Measurements from ENCODE around the gene RBM38. TPM values are rescaled to one million over a fixed set of nuclear protein-coding genes. Genes with fewer than 3 reads are reported as not detected.

The RBM38 gene
- polyA plus RNA-seq, 2 of the 4 experiments (the other 2 are of a cell fraction): 6.6 to 14.2 TPM

DNA sequence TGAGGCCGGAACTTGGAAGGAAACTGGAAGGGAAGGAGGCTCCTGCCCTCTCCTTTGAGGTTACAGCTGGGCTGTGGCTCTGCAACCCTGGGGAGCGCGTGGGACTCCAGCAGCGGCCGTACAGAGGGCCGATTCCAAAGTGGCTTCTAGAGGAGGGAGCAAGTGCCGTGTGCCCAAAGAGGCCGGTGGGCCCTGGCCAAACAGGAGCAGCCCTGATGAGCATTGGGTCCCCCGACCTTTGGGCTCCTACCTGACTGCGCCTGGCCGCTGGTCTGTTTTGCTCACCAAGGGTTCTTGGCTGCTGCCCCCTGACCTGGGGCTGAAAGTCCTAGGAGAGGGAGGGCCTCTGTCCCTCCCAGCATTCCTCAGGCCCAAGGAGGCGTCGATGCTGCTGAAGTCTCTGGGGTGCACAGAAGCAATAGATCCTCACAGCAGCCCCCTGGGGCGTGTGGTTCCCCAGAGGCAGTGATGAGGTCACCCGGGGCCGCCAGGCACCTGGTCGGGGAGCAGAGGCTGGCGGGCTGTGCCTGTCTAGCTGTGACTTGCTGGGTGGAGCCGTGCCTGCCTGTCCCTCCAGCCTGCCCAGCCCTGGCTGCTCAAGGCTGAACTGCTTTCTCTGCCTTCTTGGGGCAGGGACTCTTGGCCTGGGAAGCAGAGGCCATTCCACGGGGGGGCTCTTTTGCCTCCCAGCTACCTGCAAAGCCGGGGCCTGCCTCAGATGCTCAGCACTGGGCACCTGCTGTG lies 9.8 kb downstream of the RBM38 start (continued):
- TF ChIP-seq, protein P1, sequence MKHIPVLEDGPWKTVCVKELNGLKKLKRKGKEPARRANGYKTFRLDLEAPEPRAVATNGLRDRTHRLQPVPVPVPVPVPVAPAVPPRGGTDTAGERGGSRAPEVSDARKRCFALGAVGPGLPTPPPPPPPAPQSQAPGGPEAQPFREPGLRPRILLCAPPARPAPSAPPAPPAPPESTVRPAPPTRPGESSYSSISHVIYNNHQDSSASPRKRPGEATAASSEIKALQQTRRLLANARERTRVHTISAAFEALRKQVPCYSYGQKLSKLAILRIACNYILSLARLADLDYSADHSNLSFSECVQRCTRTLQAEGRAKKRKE (CRISPR knock-in tag; IDR thresholded peaks at IDR 0.05; ENCODE audit: low read depth): no peak
- TF ChIP-seq CBX2 (IDR thresholded peaks at IDR 0.05; ENCODE audit: borderline replicate concordance, low read depth) (no peak), MAZ (IDR thresholded peaks at IDR 0.05; ENCODE audit: borderline replicate concordance, low read depth, low read length) (no peak)

DNA sequence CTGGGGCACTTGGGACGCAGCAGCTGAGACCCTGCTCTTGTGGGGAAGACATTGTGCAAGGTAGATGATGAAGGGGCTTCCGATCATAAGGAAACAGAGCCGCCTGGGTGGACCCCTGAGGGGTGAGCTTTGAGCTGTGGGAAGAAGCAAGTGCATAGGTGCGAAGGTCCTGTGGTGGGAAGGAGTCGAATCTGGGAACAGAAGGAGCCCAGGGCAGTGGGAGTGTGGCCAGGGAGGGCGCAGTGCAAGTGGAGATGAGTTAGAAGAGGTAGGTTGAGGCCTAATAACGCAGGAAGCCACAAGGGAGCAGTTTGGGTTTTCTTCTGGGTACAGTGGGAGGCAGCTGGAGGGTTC lies 10.3 kb downstream of the RBM38 start:
- no peaks in the 10 kb centered on the region for H3K9me3 ChIP-seq
- ChIA-PET POLR2A (no interaction called here), CTCF (interaction anchor here (0.8 to 2.3 kb wide), 6 partner anchors 11 to 108 kb away, joined by 3 to 5 read pairs (median 4); no protein-coding TSS in a partner anchor)
- no peak overlapping the region for H3K27ac ChIP-seq
- no peaks in the 10 kb centered on the region for H3K4me1 ChIP-seq
- WGBS (ENCODE audit: missing lambda C conversion rate): 91% methylated on average over 7 of the region's 7 CpGs
- no peak for DNase-seq (ENCODE audit: low read depth in 1 of 2, low spot score in 1 of 2)
- H3K4me2 ChIP-seq: no peak overlapping the region
- H3K4me3 ChIP-seq: no peak overlapping the region
- ATAC-seq: no peak
- no peak for FAIRE-seq
- TF ChIP-seq JUN (IDR thresholded peaks at IDR 0.05) (no peak), EHF (CRISPR knock-in tag; IDR thresholded peaks at IDR 0.05) (no peak), HDAC2 (IDR thresholded peaks at IDR 0.05) (no peak), FOSB (CRISPR knock-in tag; IDR thresholded peaks at IDR 0.05) (no peak)
- TF ChIP-seq, protein P2, sequence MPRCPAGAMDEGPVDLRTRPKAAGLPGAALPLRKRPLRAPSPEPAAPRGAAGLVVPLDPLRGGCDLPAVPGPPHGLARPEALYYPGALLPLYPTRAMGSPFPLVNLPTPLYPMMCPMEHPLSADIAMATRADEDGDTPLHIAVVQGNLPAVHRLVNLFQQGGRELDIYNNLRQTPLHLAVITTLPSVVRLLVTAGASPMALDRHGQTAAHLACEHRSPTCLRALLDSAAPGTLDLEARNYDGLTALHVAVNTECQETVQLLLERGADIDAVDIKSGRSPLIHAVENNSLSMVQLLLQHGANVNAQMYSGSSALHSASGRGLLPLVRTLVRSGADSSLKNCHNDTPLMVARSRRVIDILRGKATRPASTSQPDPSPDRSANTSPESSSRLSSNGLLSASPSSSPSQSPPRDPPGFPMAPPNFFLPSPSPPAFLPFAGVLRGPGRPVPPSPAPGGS (IDR thresholded peaks at IDR 0.05): no peak
- TF ChIP-seq, protein P3, sequence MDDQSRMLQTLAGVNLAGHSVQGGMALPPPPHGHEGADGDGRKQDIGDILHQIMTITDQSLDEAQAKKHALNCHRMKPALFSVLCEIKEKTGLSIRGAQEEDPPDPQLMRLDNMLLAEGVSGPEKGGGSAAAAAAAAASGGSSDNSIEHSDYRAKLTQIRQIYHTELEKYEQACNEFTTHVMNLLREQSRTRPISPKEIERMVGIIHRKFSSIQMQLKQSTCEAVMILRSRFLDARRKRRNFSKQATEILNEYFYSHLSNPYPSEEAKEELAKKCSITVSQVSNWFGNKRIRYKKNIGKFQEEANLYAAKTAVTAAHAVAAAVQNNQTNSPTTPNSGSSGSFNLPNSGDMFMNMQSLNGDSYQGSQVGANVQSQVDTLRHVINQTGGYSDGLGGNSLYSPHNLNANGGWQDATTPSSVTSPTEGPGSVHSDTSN (IDR thresholded peaks at IDR 0.05): no peak

DNA sequence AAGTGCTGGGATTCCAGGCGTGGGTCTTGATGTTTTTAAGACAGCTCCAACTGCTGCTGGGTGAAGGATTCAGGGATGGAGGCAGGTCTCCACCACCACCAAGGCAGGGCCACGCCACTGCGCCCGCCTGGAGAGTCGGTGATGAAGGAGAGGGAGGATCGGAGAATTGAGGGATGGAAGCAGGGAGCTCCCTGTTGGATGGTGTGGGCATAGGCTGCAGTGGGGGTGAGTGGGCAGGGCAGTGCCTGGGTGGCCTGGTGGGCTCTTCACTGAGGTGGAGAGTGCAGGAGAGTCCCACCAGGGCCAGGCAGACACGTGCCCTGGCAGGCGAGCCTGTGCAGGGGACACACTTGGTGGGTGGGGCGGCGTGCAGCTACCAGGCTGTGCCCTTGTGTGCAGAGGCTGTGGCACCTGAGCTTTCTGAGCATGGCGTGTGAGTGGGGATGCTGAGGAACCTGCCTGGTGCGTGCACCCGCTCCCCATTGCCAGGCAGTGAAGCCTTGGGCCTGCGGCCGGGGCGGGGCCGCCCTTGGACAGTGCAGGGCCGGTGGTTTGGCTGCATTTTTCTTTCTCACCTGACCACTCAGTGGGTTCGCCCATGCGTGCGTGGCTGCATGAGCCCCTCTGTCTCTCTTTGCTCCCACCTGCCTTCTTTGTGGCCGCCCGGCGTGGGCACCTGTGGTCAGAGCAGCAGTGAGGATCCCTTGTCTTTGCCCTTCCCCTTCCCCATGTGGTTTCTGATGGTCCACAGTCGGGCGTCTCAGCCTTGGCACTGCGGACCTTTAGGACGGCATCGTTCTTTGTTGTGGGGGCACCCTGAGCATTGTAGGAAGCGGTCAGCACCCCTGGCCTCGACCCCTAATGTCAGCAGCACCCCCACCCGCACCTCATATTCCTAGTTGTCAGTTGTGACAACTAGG lies 11.3 kb downstream of the RBM38 start:
- no peak for TF ChIP-seq POLR2A (IDR thresholded peaks at IDR 0.05; ENCODE audit: low read length)
- TF ChIP-seq, protein P4, sequence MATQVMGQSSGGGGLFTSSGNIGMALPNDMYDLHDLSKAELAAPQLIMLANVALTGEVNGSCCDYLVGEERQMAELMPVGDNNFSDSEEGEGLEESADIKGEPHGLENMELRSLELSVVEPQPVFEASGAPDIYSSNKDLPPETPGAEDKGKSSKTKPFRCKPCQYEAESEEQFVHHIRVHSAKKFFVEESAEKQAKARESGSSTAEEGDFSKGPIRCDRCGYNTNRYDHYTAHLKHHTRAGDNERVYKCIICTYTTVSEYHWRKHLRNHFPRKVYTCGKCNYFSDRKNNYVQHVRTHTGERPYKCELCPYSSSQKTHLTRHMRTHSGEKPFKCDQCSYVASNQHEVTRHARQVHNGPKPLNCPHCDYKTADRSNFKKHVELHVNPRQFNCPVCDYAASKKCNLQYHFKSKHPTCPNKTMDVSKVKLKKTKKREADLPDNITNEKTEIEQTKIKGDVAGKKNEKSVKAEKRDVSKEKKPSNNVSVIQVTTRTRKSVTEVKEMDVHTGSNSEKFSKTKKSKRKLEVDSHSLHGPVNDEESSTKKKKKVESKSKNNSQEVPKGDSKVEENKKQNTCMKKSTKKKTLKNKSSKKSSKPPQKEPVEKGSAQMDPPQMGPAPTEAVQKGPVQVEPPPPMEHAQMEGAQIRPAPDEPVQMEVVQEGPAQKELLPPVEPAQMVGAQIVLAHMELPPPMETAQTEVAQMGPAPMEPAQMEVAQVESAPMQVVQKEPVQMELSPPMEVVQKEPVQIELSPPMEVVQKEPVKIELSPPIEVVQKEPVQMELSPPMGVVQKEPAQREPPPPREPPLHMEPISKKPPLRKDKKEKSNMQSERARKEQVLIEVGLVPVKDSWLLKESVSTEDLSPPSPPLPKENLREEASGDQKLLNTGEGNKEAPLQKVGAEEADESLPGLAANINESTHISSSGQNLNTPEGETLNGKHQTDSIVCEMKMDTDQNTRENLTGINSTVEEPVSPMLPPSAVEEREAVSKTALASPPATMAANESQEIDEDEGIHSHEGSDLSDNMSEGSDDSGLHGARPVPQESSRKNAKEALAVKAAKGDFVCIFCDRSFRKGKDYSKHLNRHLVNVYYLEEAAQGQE (IDR thresholded peaks at IDR 0.05): no peak
- TF ChIP-seq NFE2L2 (conservative IDR thresholded peaks at IDR 0.05; ENCODE audit: low read length): no peak
- TF ChIP-seq PHF8 (IDR thresholded peaks at IDR 0.05; ENCODE audit: borderline replicate concordance, low read depth): no peak
- TF ChIP-seq KDM1A (IDR thresholded peaks at IDR 0.05; ENCODE audit: low read depth): no peak
- TF ChIP-seq, protein P5, sequence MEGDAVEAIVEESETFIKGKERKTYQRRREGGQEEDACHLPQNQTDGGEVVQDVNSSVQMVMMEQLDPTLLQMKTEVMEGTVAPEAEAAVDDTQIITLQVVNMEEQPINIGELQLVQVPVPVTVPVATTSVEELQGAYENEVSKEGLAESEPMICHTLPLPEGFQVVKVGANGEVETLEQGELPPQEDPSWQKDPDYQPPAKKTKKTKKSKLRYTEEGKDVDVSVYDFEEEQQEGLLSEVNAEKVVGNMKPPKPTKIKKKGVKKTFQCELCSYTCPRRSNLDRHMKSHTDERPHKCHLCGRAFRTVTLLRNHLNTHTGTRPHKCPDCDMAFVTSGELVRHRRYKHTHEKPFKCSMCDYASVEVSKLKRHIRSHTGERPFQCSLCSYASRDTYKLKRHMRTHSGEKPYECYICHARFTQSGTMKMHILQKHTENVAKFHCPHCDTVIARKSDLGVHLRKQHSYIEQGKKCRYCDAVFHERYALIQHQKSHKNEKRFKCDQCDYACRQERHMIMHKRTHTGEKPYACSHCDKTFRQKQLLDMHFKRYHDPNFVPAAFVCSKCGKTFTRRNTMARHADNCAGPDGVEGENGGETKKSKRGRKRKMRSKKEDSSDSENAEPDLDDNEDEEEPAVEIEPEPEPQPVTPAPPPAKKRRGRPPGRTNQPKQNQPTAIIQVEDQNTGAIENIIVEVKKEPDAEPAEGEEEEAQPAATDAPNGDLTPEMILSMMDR (IDR thresholded peaks at IDR 0.05): no peak
- TF ChIP-seq EHMT2 (IDR thresholded peaks at IDR 0.05; ENCODE audit: low read depth): no peak
- no peak for TF ChIP-seq TP53 (CRISPR knock-in tag; IDR thresholded peaks at IDR 0.05)
- ATAC-seq: no peak
- no peaks in the 10 kb centered on the region for H3K9me3 ChIP-seq
- no peak for DNase-seq (ENCODE audit: low read depth in 1 of 2, low spot score in 1 of 2)
- no peak overlapping the region for H3K27ac ChIP-seq
- H3K4me2 ChIP-seq: no peak overlapping the region
- WGBS (ENCODE audit: missing lambda C conversion rate): 88% methylated on average over 23 of the region's 32 CpGs
- no peak for FAIRE-seq
- CTCF ChIA-PET: interaction anchor here (0.9 to 2.6 kb wide), 7 partner anchors 10 to 96 kb away, joined by 3 to 9 read pairs (median 4); no protein-coding TSS in a partner anchor
- POLR2A ChIA-PET: no interaction called here
- H3K4me3 ChIP-seq: no peak overlapping the region
- no peaks in the 10 kb centered on the region for H3K4me1 ChIP-seq
